Colonic mucosa (tissue), 4 donors: Measurements from ENCODE around the gene CHL1. TPM values are rescaled to one million over a fixed set of nuclear protein-coding genes. Genes with fewer than 3 reads are reported as not detected.

ENCODE experiments used
- DNase-seq: peaks from one replicate; pipeline ENCODE4 v3.0.0-alpha.2; 2020
- H3K27ac ChIP-seq: fragments of 200-600 bp; one replicate; pipeline ENCODE4 v1.8.0; 2021
- H3K27me3 ChIP-seq: fragments of 200-600 bp; one replicate; pipeline ENCODE4 v1.8.0; 2021
- H3K36me3 ChIP-seq: fragments of 200-600 bp; one replicate; pipeline ENCODE4 v1.8.0; 2021
- H3K4me1 ChIP-seq: fragments of 200-600 bp; one replicate; pipeline ENCODE4 v1.8.0; 2021; ENCODE audit warnings: mild to moderate bottlenecking
- H3K4me3 ChIP-seq: fragments of 200-600 bp; one replicate; pipeline ENCODE4 v1.8.0; 2021
- H3K9ac ChIP-seq, 2 donors: one replicate each; pipeline ENCODE4 v1.7.0; 2013; ENCODE audit warnings: control low read depth in 2 of 2, low read depth in 2 of 2, low read length in 2 of 2
- H3K9me3 ChIP-seq: fragments of 200-600 bp; one replicate; pipeline ENCODE4 v1.8.0; 2021
- intact Hi-C: fragments of 100-400 bp; cut with DNase I; formaldehyde crosslinking; loops from one replicate; pipeline ENCODE4 v1.14.1; 2022
- total RNA-seq, 2 donors: library from RNA; stranded (reverse); fragmentation: NEBNext Ultra II Directional in 1 of 2; extraction: Animal tissue kit (Norgen Biotek cat#: 25700) in 1 of 2; gene quantifications; one replicate each; pipeline ENCODE4 v1.2.1, GENCODE V29; 2021
- TF ChIP-seq, protein P1 (sequence below): fragments of 200-600 bp; IDR thresholded peaks from one replicate; pipeline ENCODE4 v1.8.0; 2022; ENCODE audit warnings: antibody characterized with exemption, mild to moderate bottlenecking
- donor health status: healthy.
- donor health status: DM: no; HTN: no; CAD: no.
- donor health status: DM: no; HTN: no; CAD: no.

Gene CHL1
- total RNA-seq, 2 donors from 2014 or later, result 2.9 to 7.5 TPM

GRCh38 chr3:453106-453505, 256.5 kb downstream of the CHL1 start:
- Histone ChIP-seq H3K9ac (no peak overlapping the region), H3K9me3 (no peaks in the 10 kb centered on the region), H3K36me3 (no peaks in the 10 kb centered on the region), H3K4me3 (no peak overlapping the region), H3K27me3 (no peaks in the 10 kb centered on the region), H3K4me1 (no peaks in the 10 kb centered on the region), H3K27ac (no peak overlapping the region)
- TF ChIP-seq, protein P1, sequence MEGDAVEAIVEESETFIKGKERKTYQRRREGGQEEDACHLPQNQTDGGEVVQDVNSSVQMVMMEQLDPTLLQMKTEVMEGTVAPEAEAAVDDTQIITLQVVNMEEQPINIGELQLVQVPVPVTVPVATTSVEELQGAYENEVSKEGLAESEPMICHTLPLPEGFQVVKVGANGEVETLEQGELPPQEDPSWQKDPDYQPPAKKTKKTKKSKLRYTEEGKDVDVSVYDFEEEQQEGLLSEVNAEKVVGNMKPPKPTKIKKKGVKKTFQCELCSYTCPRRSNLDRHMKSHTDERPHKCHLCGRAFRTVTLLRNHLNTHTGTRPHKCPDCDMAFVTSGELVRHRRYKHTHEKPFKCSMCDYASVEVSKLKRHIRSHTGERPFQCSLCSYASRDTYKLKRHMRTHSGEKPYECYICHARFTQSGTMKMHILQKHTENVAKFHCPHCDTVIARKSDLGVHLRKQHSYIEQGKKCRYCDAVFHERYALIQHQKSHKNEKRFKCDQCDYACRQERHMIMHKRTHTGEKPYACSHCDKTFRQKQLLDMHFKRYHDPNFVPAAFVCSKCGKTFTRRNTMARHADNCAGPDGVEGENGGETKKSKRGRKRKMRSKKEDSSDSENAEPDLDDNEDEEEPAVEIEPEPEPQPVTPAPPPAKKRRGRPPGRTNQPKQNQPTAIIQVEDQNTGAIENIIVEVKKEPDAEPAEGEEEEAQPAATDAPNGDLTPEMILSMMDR, result no peak
- intact Hi-C loops, result no loop called here
- DNase-seq, result no peak

DNA sequence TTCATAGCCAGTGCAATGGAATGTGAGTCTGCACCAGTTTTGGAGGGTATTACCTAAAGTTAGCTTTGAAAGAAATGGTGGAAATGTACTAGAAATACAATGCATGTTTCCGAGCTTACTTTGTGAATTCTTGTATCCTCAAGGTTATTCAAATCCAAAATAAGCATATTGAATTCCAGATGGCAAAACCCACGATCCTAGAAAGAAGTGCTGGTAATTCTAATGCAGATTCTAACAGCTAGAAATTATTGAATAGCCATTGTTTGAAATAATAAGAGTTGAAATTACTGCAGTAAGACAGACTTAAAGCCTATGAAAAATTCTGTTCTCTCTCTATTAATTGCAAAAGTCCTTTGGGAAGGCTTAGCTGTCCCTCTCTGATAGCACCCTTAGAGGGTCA, 258.4 kb downstream of the CHL1 start:
- H3K36me3 ChIP-seq, result no peaks in the 10 kb centered on the region
- H3K4me1 ChIP-seq, result no peaks in the 10 kb centered on the region
- no peak overlapping the region for H3K4me3 ChIP-seq
- H3K9me3 ChIP-seq, result no peaks in the 10 kb centered on the region
- H3K9ac ChIP-seq, result no peak overlapping the region
- no peaks in the 10 kb centered on the region for H3K27me3 ChIP-seq
- H3K27ac ChIP-seq, result no peak overlapping the region
- no peak for DNase-seq
- TF ChIP-seq, protein P1, result no peak
- intact Hi-C loops, result no loop called here

GRCh38 chr3:458124-458523, 261.6 kb downstream of the CHL1 start:
- no peak overlapping the region for H3K27ac ChIP-seq
- no peaks in the 10 kb centered on the region for H3K27me3 ChIP-seq
- H3K36me3 ChIP-seq, result no peaks in the 10 kb centered on the region
- H3K4me3 ChIP-seq, result no peak overlapping the region
- no peaks in the 10 kb centered on the region for H3K4me1 ChIP-seq
- intact Hi-C loops, result no loop called here
- no peak for DNase-seq
- TF ChIP-seq, protein P1, result no peak
- no peaks in the 10 kb centered on the region for H3K9me3 ChIP-seq
- no peak overlapping the region for H3K9ac ChIP-seq

GRCh38 chr3:458653-459310, 262.2 kb downstream of the CHL1 start:
- Histone ChIP-seq H3K27ac (no peak overlapping the region), H3K4me3 (no peak overlapping the region), H3K36me3 (no peaks in the 10 kb centered on the region), H3K9ac (no peak overlapping the region), H3K9me3 (no peaks in the 10 kb centered on the region), H3K27me3 (no peaks in the 10 kb centered on the region), H3K4me1 (no peaks in the 10 kb centered on the region)
- TF ChIP-seq, protein P1, result no peak
- intact Hi-C loops, result no loop called here
- no peak for DNase-seq
